HEK293T (cell line): ENCODE results near the gene DCUN1D4.
"Not testable (repeated sequence)": the region's sequence is repeated elsewhere in the genome, so short reads cannot be mapped to it uniquely, and the experiment has no call there.

Source experiments
- CTCF ChIA-PET: fragments of 350-600 bp; formaldehyde crosslinking; extraction: SDS; loops from one replicate; lab custom pipeline; 2021; ENCODE audit warnings: antibody characterized with exemption, inconsistent platforms; lab: Yijun Ruan, JAX
- POLR2A ChIA-PET: fragments of 350-600 bp; formaldehyde crosslinking; extraction: SDS; loops from one replicate; lab custom pipeline; 2020; ENCODE audit warnings: antibody characterized with exemption, inconsistent platforms; lab: Yijun Ruan, JAX
- DNase-seq: peaks from one replicate; pipeline ENCODE4 v3.0.0; 2012; ENCODE audit warnings: mixed read lengths; ENCODE audit errors: extremely low spot score
- ARNT ChIP-seq: fragments of 450-650 bp; IDR thresholded peaks from 2 replicates; pipeline ENCODE4 v1.6.1; 2017; ENCODE audit warnings: mild to moderate bottlenecking
- BHLHE40 ChIP-seq: fragments of 450-650 bp; IDR thresholded peaks from 2 replicates; pipeline ENCODE4 v1.6.1; 2016; ENCODE audit warnings: mild to moderate bottlenecking, moderate library complexity, borderline replicate concordance
- CTBP1 ChIP-seq: fragments of 450-650 bp; IDR thresholded peaks from 2 replicates; pipeline ENCODE4 v1.6.1; 2016; ENCODE audit warnings: borderline replicate concordance
- ELF4 ChIP-seq: fragments of 450-650 bp; IDR thresholded peaks from 2 replicates; pipeline ENCODE4 v1.6.1; 2017; ENCODE audit warnings: antibody characterized with exemption
- FOXA1 ChIP-seq: fragments of 450-650 bp; IDR thresholded peaks from 2 replicates; pipeline ENCODE4 v1.6.1; 2016; ENCODE audit warnings: mild to moderate bottlenecking
- FOXK2 ChIP-seq: fragments of 450-650 bp; IDR thresholded peaks from 2 replicates; pipeline ENCODE4 v1.6.1; 2016; ENCODE audit warnings: mild to moderate bottlenecking
- FOXM1 ChIP-seq: fragments of 450-650 bp; IDR thresholded peaks from 2 replicates; pipeline ENCODE4 v1.6.1; 2017; ENCODE audit warnings: mild to moderate bottlenecking, borderline replicate concordance
- HDGF ChIP-seq: fragments of 450-650 bp; IDR thresholded peaks from 2 replicates; pipeline ENCODE4 v1.6.1; 2017; ENCODE audit warnings: antibody characterized with exemption, borderline replicate concordance
- L3MBTL2 ChIP-seq: fragments of 450-650 bp; conservative IDR thresholded peaks from 2 replicates; pipeline ENCODE4 v1.6.1; 2016; ENCODE audit warnings: mild to moderate bottlenecking
- LEF1 ChIP-seq: fragments of 450-650 bp; IDR thresholded peaks from 2 replicates; pipeline ENCODE4 v1.6.1; 2017; ENCODE audit warnings: mild to moderate bottlenecking, borderline replicate concordance
- NFRKB ChIP-seq: fragments of 450-650 bp; IDR thresholded peaks from 2 replicates; pipeline ENCODE4 v1.6.1; 2016; ENCODE audit warnings: mild to moderate bottlenecking, moderate library complexity
- SP1 ChIP-seq: fragments of 450-650 bp; IDR thresholded peaks from 2 replicates; pipeline ENCODE4 v1.6.1; 2017
- SUZ12 ChIP-seq: fragments of 450-650 bp; IDR thresholded peaks from 2 replicates; pipeline ENCODE4 v1.6.1; 2016; ENCODE audit warnings: mild to moderate bottlenecking
- TARDBP ChIP-seq: fragments of 450-650 bp; IDR thresholded peaks from 2 replicates; pipeline ENCODE4 v1.6.1; 2016
- ZNF384 ChIP-seq: fragments of 450-650 bp; IDR thresholded peaks from 2 replicates; pipeline ENCODE4 v1.6.1; 2016
- TF ChIP-seq, protein P1 (sequence below): fragments of 450-650 bp; IDR thresholded peaks from 2 replicates; pipeline ENCODE4 v1.6.1; 2016

The DCUN1D4 gene

DNA sequence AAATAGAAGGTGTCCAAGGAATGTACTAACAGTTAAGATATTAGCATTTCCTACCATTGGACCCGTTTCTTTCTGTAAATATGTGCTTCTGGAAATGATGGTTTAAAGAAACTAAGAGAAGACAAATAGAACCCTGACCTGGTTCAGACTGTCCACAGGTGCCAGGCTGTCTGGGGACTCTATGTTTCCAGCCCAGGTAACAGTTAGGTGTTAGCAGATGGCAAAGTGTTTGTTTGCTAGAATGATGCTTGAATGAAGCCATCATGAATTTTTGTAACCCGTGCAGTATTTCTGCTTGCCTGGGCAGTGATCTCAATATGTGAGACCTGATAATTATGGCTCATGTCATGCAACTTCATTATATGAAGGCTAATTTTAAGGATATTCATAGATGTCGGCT, 89.7 kb downstream of the DCUN1D4 start:
- no peak for DNase-seq
- ChIA-PET POLR2A (no interaction called here), CTCF (no interaction called here)
- TF ChIP-seq FOXK2 (no peak), TARDBP (no peak), ARNT (no peak), HDGF (no peak), ZNF384 (no peak), SP1 (no peak), NFRKB (no peak), CTBP1 (no peak), LEF1 (no peak), FOXM1 (no peak), L3MBTL2 (no peak), BHLHE40 (no peak)
- TF ChIP-seq, protein P1, sequence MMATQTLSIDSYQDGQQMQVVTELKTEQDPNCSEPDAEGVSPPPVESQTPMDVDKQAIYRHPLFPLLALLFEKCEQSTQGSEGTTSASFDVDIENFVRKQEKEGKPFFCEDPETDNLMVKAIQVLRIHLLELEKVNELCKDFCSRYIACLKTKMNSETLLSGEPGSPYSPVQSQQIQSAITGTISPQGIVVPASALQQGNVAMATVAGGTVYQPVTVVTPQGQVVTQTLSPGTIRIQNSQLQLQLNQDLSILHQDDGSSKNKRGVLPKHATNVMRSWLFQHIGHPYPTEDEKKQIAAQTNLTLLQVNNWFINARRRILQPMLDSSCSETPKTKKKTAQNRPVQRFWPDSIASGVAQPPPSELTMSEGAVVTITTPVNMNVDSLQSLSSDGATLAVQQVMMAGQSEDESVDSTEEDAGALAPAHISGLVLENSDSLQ: no peak

DNA sequence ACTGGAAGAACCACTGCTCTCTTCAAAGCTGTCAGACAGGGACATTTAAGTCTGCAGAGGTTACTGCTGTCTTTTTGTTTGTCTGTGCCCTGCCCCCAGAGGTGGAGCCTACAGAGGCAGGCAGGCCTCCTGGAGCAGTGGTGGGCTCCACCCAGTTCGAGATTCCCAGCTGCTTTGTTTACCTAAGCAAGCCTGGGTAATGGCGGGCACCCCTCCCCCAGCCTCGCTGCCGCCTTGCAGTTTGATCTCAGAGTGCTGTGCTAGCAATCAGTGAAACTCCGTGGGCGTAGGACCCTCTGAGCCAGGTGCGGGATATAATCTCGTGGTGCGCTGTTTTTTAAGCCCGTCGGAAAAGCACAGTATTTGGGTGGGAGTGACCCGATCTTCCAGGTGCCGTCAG, 97.5 kb downstream of the DCUN1D4 start:
- POLR2A ChIA-PET, DNase-seq, CTCF ChIA-PET: not testable (repeated sequence)

DNA sequence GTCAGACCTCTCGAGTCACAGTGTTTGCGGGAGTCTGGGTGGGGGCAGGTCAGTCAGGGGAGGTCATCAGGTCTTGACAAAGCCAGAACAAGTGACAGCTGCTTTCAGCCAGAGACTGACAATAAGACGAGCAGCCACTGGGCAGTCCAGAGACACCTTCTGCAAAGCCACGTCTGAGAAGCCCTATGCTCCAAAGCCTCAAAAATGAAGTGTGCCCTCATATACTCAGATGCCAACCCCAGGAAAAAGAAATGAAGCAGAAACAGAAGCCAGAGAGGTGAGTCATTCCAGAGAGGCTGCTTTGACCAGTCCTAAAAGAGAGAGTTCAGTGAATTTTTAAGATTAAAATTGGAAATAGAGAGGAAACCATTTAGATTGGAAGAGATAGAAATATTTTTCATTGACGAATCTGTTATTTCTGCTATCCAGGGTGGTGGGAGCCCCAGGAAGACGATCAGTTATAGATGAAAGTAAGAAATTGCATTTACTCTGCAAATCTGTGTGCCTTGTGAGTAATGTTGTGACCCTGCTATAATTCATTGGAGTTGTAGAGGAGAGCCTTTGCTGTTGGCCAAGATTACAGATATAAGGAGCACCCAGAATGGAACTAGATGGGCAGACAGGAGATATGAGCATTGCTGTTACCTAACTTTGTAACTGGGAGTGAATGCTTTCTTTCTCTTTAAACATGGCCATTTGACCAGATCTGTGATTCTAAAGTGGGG, 99.3 kb downstream of the DCUN1D4 start:
- no peak for DNase-seq
- CTCF ChIA-PET: no interaction called here
- POLR2A ChIA-PET: no interaction called here
- no peak for TF ChIP-seq SP1
- no peak for TF ChIP-seq LEF1
- no peak for TF ChIP-seq ARNT
- no peak for TF ChIP-seq ELF4
- TF ChIP-seq CTBP1: no peak
- TF ChIP-seq ZNF384: no peak
- TF ChIP-seq FOXK2: no peak
- TF ChIP-seq HDGF: no peak
- TF ChIP-seq BHLHE40: no peak
- TF ChIP-seq FOXM1: no peak
- no peak for TF ChIP-seq SUZ12
- TF ChIP-seq, protein P1: no peak
- no peak for TF ChIP-seq L3MBTL2
- TF ChIP-seq FOXA1: no peak
- no peak for TF ChIP-seq NFRKB

DNA sequence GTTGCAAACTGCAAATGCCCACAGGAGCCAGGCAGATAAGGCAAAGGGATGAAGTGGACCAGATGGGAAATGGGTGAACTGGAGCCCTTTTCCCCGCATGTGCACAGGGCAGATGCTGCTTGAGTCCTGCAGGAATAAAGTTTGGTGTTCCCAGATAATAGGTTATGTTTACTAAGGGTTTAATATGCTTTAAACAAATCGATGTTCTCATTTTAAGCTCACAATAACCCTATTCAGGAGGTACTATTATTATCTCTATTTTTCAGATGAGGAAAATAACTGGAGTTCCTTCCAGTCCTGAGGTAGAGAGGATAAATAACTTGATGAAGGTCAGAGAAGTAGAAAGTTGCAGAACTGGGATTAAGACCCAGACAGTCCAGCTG, 99.9 kb downstream of the DCUN1D4 start:
- ChIA-PET POLR2A (no interaction called here), CTCF (no interaction called here)
- no peak for DNase-seq
- TF ChIP-seq SP1: no peak
- TF ChIP-seq L3MBTL2: no peak
- no peak for TF ChIP-seq BHLHE40
- TF ChIP-seq, protein P1: no peak
- no peak for TF ChIP-seq ARNT
- no peak for TF ChIP-seq LEF1
- TF ChIP-seq ELF4: no peak
- no peak for TF ChIP-seq FOXA1
- TF ChIP-seq HDGF: no peak
- TF ChIP-seq ZNF384: no peak
- TF ChIP-seq FOXM1: no peak
- no peak for TF ChIP-seq CTBP1
- no peak for TF ChIP-seq TARDBP
- TF ChIP-seq FOXK2: no peak
- TF ChIP-seq NFRKB: no peak
- TF ChIP-seq SUZ12: no peak

DNA sequence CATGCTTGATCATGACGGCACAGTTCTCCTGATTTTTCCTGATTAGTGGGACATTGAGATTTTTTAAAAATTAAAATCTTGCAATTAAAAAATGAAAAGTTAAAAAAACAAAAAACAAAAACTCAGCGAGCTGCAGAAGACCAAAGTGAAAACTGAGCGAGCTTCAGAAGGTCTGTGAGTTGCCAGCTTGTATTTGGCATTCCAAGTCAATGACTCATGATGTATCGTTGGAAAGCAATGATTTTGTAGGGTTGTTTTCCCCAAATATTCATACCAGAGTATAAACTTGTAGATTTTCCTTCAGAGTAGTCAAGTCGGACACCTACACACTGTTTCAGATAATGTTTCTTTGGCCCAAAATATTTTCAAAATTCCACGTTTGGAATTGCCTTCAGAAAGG, 100.3 kb downstream of the DCUN1D4 start:
- ChIA-PET CTCF (no interaction called here), POLR2A (no interaction called here)
- DNase-seq: no peak
- TF ChIP-seq ELF4: no peak
- no peak for TF ChIP-seq NFRKB
- no peak for TF ChIP-seq LEF1
- TF ChIP-seq, protein P1: no peak
- TF ChIP-seq FOXM1: no peak
- no peak for TF ChIP-seq TARDBP
- TF ChIP-seq CTBP1: no peak
- TF ChIP-seq FOXA1: no peak
- no peak for TF ChIP-seq FOXK2
- no peak for TF ChIP-seq HDGF
- no peak for TF ChIP-seq L3MBTL2

DNA sequence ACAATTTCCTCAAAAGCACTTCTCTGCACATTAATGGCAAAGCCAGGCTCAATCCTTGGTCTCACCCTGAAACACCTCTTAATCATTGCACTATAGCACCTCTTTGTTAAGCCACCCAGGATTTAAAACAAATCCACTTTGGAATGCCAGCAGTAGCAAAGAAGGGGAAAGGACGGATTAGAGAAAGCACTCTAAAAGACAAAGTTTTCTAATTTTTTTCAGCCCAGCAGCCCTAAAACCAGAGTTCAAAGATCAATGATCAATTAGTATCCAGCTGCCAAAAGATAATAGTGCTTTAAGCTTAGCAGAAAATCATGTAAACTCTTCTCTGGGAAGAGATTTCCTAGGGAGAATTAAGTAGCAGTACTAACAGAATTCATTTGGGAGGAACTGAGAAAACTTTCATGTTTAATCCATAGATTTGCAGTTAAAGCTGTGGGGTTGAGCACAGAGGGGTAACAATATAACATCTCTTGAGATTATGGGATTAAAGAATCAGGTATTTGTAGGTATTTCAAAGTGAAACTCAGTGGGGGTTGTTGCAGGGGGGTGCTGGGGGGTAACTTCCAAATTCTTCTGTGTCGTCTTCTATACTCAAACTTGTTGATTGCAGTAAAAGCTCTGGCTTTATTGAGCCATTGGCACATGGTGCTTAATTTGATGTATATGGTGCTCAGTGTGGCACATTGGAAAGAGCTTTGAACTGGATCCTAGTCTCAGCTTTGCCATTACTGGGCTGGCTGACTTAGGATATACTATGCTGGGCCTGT, 115.4 kb downstream of the DCUN1D4 start:
- TF ChIP-seq ARNT (no peak), SUZ12 (no peak), FOXA1 (no peak), CTBP1 (no peak), HDGF (no peak), ELF4 (no peak), NFRKB (no peak), LEF1 (no peak), ZNF384 (no peak), FOXM1 (no peak)
- ChIA-PET POLR2A (no interaction called here), CTCF (no interaction called here)
- DNase-seq: no peak
